HS-5 (cell line): ENCODE measurements around the gene MVB12A.

ENCODE experiments used
- DNase-seq: peaks from one replicate; pipeline ENCODE4 v3.0.0-alpha.2; 2012; ENCODE audit warnings: low read depth

MVB12A gene

DNA sequence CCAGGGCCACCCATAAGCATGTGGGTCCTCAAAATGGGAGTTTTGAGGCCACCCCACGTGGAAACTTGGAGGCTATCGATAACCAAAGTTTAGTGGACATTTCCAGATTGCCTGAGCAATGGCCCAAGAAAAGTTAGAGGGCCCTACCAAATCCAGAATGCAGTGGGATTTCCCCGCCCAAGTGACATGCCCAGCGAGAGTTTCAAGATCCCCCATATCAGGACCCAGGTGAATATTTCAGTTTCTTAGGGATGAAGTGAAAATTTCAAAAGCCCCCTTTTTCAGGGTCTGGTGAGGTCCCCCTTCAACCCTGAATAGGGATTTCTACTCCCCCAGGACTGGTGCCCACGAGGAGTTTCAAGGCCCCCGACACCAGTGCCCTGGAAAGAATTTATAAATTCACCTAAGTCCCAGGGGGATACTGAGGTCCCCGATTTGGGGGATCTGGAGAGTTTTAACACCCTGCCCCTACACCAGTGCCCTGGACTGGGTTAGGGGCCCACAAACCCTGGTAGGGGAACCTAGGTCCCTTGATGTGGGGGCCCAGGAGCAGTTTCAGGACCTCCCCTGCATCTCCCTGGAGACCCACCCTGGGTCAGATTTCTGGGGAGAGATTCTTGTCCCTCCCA, 15.1 kb upstream of the MVB12A start:
- DNase-seq, result no peak

- no peak for DNase-seq
These were observed 14.4 kb upstream of the MVB12A start, which contains the start of gene BST2 for GRCh38 chr19:17405250-17406045. BST2 (minus strand) TSS chr19:17405630; CDS start chr19:17405575, 55 bp downstream.

GRCh38 chr19:17406046-17406886, 13.6 kb upstream of the MVB12A start:
- no peak for DNase-seq

DNA sequence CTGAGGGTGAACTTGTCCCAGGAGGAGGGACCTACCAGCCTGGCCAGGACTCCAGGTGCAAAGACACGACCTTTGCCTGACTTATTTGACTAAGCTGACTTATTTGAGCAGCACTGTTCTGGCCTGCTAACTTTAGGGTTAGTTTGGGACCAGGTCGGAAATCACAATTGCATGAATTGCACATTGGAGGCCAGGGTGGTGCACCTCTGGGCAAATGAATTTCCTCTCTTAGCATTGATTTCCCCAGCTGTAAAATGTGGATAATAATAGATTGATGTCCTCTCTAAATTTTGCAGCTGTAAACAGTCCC, 13.0 kb upstream of the MVB12A start:
- no peak for DNase-seq

DNA sequence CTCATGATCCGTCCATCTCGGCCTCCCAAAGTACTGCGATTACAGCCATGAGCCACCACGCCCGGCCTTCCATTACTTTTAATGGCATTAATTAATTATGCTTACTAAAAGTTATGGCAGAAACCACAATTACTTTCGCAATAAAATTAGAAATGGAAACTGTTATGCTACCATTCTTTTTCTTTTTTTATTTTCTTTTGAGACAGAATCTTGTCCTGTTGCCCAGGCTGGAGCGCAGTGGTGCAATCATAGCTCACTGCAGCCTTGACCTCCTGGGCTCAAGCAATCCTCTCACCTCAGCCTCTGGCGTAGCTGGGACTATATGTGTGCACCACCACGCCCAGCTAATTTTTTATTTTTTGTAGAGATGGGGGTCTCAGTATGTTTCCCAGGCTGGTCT, 9.9 kb upstream of the MVB12A start:
- no peak for DNase-seq

- no peak for DNase-seq
These were observed 8.0 kb upstream of the MVB12A start for GRCh38 chr19:17411801-17412200.

DNA sequence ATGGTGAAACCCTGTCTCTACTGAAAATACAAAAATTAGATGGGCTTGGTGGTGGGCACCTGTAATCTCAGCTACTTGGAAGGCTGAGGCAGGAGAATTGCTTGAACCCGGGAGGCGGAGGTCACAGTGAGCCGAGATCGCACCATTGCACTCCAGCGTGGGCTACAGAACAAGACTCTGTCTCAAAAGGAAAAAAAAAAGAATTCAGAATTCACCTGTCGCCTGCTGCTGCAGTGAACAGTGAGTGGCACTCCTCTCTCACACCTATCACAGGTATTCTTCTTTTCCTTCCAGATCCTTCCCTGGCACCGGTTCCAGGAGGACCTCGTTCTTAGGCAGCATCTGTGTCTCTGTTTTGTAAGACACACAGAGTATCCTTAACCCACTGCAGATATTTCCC, 5.8 kb upstream of the MVB12A start:
- no peak for DNase-seq

DNA sequence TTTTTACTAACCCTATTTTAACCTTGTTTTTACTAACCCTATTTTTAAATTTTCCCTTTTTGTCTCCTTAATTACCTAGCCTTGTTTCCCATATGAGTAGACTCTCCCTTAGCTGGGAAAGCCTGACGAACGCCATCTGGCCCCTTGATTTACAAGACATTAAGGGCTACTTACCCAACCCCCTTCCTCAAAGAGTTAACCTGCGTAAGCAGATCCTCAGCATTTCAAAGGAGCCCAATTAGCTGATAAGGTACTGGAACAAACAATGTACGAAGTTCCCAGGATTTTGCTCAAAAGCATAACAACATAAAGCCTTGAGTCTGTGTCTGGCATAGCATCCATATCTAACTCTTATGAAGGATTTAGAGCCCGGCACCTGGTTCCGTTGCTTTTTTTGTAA, 4.7 kb upstream of the MVB12A start:
- no peak for DNase-seq

DNA sequence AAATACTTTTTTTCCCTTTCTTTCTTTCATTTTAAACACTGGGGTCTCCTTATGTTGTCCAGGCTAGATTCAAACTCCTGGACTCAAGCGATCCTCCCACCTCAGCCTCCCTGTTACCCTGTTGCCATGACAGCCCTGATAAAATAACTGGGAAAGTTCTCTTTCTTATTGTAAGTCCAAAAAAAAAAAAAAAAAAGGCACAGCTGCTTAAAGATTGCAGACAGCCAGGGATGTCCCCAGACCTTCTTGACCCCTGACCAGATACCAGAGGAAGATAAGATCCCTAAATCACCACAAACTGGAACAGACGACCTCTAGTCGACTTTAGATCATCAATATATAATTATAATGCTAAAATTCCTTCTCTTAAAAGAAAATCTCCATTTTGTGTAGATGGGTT, 1.1 kb upstream of the MVB12A start:
- DNase-seq, result no peak

DNA sequence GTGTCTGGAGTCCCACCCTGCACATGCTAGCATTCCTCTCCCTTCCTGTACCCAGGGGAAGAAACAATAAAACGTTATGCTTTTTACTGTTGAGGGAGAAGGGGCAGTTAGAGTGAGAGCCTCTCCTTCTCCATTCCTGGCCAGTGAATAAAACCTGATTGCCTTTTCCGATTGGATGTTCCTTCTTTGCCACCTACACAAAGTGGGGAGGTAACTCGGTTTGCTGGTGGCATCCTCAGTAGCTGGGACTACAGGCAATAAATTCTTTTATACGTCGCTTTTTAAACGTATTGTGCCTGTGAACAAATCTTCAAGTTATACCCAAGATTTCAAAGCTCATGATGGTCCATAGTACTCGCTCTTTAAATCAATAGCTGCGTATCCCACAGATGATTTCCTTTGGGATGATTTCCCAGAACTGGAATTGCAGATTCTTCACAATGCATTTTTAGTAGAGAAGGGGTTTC, 660 bp upstream of the MVB12A start:
- DNase-seq, result no peak

- no peak for DNase-seq
These were observed 653 bp downstream of the MVB12A start for GRCh38 chr19:17420475-17420924.

- no peak for DNase-seq
These were observed 2.1 kb downstream of the MVB12A start for GRCh38 chr19:17421942-17422341.

DNA sequence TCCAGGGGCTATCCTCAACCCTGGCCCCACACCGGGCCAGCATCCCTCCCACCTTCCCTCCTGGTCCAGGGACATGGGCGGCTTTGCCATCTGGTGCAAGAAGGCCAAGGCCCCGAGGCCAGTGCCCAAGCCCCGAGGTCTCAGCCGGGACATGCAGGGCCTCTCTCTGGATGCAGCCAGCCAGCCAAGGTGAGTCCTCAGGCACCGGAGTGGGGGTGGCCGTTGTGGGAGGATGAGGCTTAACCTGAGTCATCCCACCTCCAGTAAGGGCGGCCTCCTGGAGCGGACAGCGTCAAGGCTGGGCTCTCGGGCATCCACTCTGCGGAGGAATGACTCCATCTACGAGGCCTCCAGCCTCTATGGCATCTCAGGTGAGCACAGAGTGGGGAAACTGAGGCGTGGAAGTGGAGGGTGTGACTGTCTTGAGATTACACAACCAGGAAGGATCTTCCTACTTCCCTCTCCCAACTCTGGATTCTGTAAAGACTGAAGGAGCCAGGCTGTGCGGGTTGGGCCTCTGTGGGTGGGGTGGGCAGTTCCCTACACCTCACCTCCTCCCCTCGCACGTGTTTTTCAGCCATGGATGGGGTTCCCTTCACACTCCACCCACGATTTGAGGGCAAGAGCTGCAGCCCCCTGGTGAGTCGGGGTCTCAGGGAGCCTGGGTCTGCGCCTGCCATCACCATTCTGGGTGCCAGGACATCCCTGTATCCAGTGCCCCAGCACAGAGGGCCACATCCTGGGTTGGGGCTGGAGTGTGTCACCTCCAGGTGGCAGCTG, 3.8 kb downstream of the MVB12A start:
- no peak for DNase-seq

GRCh38 chr19:17424743-17425365, 5.0 kb downstream of the MVB12A start:
- no peak for DNase-seq

DNA sequence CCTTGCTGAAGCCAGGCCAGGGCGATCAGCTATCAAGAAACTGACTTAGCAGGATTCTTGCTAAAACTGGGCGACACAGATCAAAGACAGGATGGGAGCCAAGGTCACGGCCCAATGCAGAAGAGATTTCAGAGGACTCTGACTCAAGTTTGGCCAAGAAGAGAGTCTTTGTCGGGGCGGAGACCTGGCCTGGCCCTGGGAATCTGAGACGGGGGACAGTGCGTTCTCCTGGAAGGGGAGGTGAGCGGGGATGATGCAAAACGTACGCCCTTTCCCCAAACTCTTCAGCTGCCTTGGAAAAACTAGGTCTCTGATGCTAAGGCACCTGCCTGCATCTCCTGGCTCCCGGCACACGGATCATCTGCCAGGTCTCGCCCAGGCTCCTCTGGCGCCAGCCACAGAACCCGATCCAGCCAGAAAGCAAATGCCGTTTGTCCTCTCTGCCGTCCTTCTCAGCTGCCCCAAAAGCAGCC, 9.8 kb downstream of the MVB12A start:
- no peak for DNase-seq

- DNase-seq, result no peak
These were observed 11.6 kb downstream of the MVB12A start for GRCh38 chr19:17431417-17431816.

GRCh38 chr19:17435218-17435617, 15.4 kb downstream of the MVB12A start:
- DNase-seq, result no peak

DNA sequence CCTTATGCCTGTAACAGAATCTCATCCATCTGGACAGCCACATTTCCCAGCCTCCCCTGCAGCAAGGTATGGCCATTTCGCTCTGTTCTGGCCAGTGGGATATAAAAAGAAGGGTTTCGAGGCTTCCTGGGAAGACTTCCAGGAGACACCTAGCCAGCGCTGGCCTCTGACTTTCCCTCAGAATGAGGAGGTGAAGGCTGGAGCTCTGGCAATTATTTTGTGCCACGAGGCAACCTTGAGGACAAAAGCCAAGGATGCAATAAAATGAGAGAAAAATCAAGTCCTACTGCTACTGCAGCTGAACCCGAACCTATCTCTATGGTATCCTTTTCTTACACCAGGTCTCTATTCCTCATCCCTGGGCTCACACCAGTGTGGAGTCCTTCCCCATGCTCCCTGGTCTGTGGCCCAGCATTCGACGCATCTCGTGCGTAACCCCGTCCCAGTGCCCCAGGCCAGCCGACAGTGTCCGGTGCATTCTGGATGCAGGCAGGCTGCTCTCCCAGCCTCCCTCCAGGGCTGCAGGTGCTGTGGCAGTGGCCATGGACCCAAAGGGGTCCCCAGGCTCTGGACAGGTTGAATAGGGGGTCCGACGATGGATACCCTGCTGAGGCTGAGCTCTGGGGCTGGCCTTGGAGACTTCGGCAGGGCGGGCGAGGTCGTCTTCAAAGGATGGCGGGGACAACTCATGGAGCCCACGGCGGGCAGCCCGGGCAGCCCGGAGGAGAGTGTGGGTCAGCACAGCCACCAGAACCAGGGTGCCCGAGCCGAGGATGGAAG, 16.4 kb downstream of the MVB12A start:
- no peak for DNase-seq

- no peak for DNase-seq
These were observed 17.0 kb downstream of the MVB12A start for GRCh38 chr19:17436874-17437267.

DNA sequence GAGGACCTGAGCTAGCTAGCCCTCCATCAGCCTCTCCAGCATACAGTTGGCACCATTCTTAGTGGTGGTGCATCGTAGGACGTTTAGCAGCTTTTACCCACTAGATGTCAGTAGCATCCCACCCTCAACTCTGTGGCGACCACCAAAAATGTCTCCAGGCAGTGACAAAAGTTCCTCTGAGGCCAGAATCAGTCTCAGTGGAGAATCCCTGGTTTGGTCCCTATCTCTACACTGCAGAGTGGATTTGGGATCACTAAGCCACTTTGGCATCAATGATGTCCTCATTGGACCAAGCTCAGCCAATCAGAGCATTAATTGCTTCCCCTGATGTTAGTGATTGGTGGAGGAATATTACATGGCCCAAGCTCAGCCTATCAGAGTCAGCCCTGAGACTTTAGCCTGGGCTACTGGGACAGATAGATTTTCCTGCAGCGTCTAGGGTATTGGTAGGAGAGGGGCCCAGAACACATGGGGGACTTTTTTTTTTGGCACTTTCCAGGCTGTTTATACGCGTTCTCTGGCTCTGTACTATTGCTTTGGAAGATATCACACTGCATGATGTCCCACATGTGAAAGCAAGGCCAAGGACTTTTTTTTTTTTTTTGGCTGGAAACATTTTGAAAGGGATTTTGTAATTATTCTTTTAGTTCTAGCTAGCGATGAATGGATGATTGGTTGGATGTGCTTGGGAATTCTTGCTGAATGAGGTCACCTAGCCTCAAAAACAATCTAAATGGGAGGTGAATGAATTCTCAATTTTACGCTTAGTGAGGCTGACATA, 21.6 kb downstream of the MVB12A start:
- DNase-seq, result no peak
